H9 (cell line): ENCODE results near the gene INSR. TPM values are rescaled to one million over a fixed set of nuclear protein-coding genes. Genes with fewer than 3 reads are reported as not detected.

Source experiments
- DNase-seq: peaks from one replicate; pipeline ENCODE4 v3.0.0-alpha.2; 2017
- H2AFZ ChIP-seq: one replicate; pipeline ENCODE4 v1.6.1; 2013; ENCODE audit warnings: mild to moderate bottlenecking, low read length, control low read depth, moderate library complexity
- H2AK5ac ChIP-seq: 2 replicates; pipeline ENCODE4 v1.6.1; 2013; ENCODE audit warnings: low read length, control low read depth, mixed read lengths; ENCODE audit not compliant: insufficient read length
- H2BK120ac ChIP-seq: one replicate; pipeline ENCODE4 v1.6.1; 2013; ENCODE audit warnings: low read depth, mild to moderate bottlenecking, low read length, control low read depth, inconsistent platforms; ENCODE audit not compliant: poor library complexity, severe bottlenecking
- H2BK12ac ChIP-seq: 2 replicates; pipeline ENCODE4 v1.6.1; 2013; ENCODE audit warnings: low read length, control low read depth, mixed read lengths, low read depth; ENCODE audit not compliant: insufficient read length
- H2BK15ac ChIP-seq: 2 replicates; pipeline ENCODE4 v1.6.1; 2013; ENCODE audit warnings: low read depth, low read length, control low read depth
- H2BK20ac ChIP-seq: one replicate; pipeline ENCODE4 v1.6.1; 2013; ENCODE audit warnings: low read depth, mild to moderate bottlenecking, low read length, control low read depth, inconsistent platforms; ENCODE audit not compliant: poor library complexity, severe bottlenecking
- H2BK5ac ChIP-seq: 2 replicates; pipeline ENCODE4 v1.6.1; 2013; ENCODE audit warnings: low read length, control low read depth, mixed read lengths; ENCODE audit not compliant: insufficient read length
- H3K14ac ChIP-seq: 2 replicates; pipeline ENCODE4 v1.6.1; 2013; ENCODE audit warnings: low read length, control low read depth; ENCODE audit not compliant: insufficient read depth
- H3K18ac ChIP-seq: 2 replicates; pipeline ENCODE4 v1.6.1; 2013; ENCODE audit warnings: low read depth, mild to moderate bottlenecking, mixed read lengths, low read length, control low read depth; ENCODE audit not compliant: insufficient read length
- H3K23ac ChIP-seq: 2 replicates; pipeline ENCODE4 v1.6.1; 2013; ENCODE audit warnings: low read length, control low read depth, mixed read lengths, low read depth; ENCODE audit not compliant: insufficient read length
- H3K23me2 ChIP-seq: 2 replicates; pipeline ENCODE4 v1.6.1; 2013; ENCODE audit warnings: low read depth, mild to moderate bottlenecking, mixed read lengths, low read length, control low read depth; ENCODE audit not compliant: insufficient read length, poor library complexity, severe bottlenecking
- H3K27ac ChIP-seq: 2 replicates; pipeline ENCODE4 v1.5.1; 2013; ENCODE audit warnings: low read length, control low read depth, mixed read lengths, low read depth; ENCODE audit not compliant: insufficient read length
- H3K27me3 ChIP-seq: 2 replicates; pipeline ENCODE4 v1.6.1; 2013; ENCODE audit warnings: low read length, control low read depth, inconsistent platforms; ENCODE audit not compliant: insufficient read depth
- H3K4ac ChIP-seq: 2 replicates; pipeline ENCODE4 v1.6.1; 2013; ENCODE audit warnings: low read depth, mild to moderate bottlenecking, control low read depth, inconsistent platforms, low read length, moderate library complexity
- H3K4me1 ChIP-seq: 2 replicates; pipeline ENCODE4 v1.6.1; 2013; ENCODE audit warnings: low read length, control low read depth, inconsistent platforms; ENCODE audit not compliant: insufficient read depth
- H3K4me2 ChIP-seq: 2 replicates; pipeline ENCODE4 v1.6.1; 2013; ENCODE audit warnings: low read length, control low read depth, mixed read lengths; ENCODE audit not compliant: insufficient read length, insufficient read depth
- H3K56ac ChIP-seq: 2 replicates; pipeline ENCODE4 v1.6.1; 2013; ENCODE audit warnings: low read depth, mild to moderate bottlenecking, mixed read lengths, low read length, control low read depth; ENCODE audit not compliant: insufficient read length
- H3K79me1 ChIP-seq: 2 replicates; pipeline ENCODE4 v1.6.1; 2013; ENCODE audit warnings: low read depth, mild to moderate bottlenecking, moderate library complexity, low read length, control low read depth, inconsistent platforms; ENCODE audit not compliant: insufficient read depth, poor library complexity, severe bottlenecking
- H3K79me2 ChIP-seq: 2 replicates; pipeline ENCODE4 v1.6.1; 2013; ENCODE audit warnings: low read length, control low read depth, inconsistent platforms; ENCODE audit not compliant: insufficient read depth
- H3K9ac ChIP-seq: 2 replicates; pipeline ENCODE4 v1.6.1; 2013; ENCODE audit warnings: low read length, control low read depth, mixed read lengths; ENCODE audit not compliant: insufficient read length; ENCODE audit errors: extremely low read depth
- H3K9me3 ChIP-seq: one replicate; pipeline ENCODE4 v1.6.1; 2013; ENCODE audit warnings: low read depth, low read length, inconsistent platforms; ENCODE audit not compliant: control insufficient read depth
- H3T11ph ChIP-seq: one replicate; pipeline ENCODE4 v1.6.1; 2013; ENCODE audit warnings: mild to moderate bottlenecking, low read length, control low read depth, inconsistent platforms
- H4K20me1 ChIP-seq: one replicate; pipeline ENCODE4 v1.6.1; 2013; ENCODE audit not compliant: control insufficient read depth, insufficient read length, insufficient read depth
- H4K5ac ChIP-seq: 2 replicates; pipeline ENCODE4 v1.6.1; 2013; ENCODE audit warnings: low read depth, mild to moderate bottlenecking, mixed read lengths, low read length, control low read depth; ENCODE audit not compliant: insufficient read length
- H4K8ac ChIP-seq: replicated peaks from 2 replicates; pipeline ENCODE4 v1.6.1; 2013; ENCODE audit warnings: low read length, control low read depth, mixed read lengths, low read depth; ENCODE audit not compliant: insufficient read length
- H4K91ac ChIP-seq: 2 replicates; pipeline ENCODE4 v1.6.1; 2013; ENCODE audit warnings: low read depth, mild to moderate bottlenecking, moderate library complexity, mixed read lengths, low read length, control low read depth; ENCODE audit not compliant: insufficient read length
- H3K27ac Mint-ChIP-seq, 3 experiments: 2 replicates in 2 of 3; 3 replicates in 1 of 3; pipeline ENCODE4 v1.8.0; 2020 to 2021; ENCODE audit warnings: mixed read lengths in 3 of 3, mild to moderate bottlenecking in 1 of 3, moderate library complexity in 1 of 3
- H3K27me3 Mint-ChIP-seq: 2 replicates; pipeline ENCODE4 v1.8.0; 2021; ENCODE audit warnings: low read depth, mild to moderate bottlenecking, moderate library complexity, mixed read lengths
- H3K36me3 Mint-ChIP-seq, 3 experiments: 2 replicates in 2 of 3; 3 replicates in 1 of 3; pipeline ENCODE4 v1.8.0; 2020 to 2021; ENCODE audit warnings: low read depth in 3 of 3, mixed read lengths in 3 of 3; ENCODE audit not compliant: insufficient read depth in 1 of 3
- H3K4me1 Mint-ChIP-seq, 2 experiments: 2 replicates each; pipeline ENCODE4 v1.8.0; 2020; ENCODE audit warnings: mixed read lengths in 2 of 2
- H3K4me3 Mint-ChIP-seq, 2 experiments: 2 replicates in 1 of 2; 3 replicates in 1 of 2; pipeline ENCODE4 v1.8.0; 2020 to 2021; ENCODE audit warnings: mild to moderate bottlenecking in 2 of 2, mixed read lengths in 2 of 2, moderate library complexity in 1 of 2
- H3K9me3 Mint-ChIP-seq, 2 experiments: 2 replicates in 1 of 2; 3 replicates in 1 of 2; pipeline ENCODE4 v1.8.0; 2020; ENCODE audit warnings: mild to moderate bottlenecking in 2 of 2, mixed read lengths in 2 of 2, moderate library complexity in 1 of 2
- CTCF ChIP-seq: fragments of 200-600 bp; sonication (generic); conservative IDR thresholded peaks from 3 replicates; pipeline ENCODE4 v1.8.0; 2021; ENCODE audit warnings: antibody characterized with exemption, mild to moderate bottlenecking
- WGBS: extraction: QIAGEN DNeasy Blood & Tissue Kit; methylation state at CpG from one replicate; pipeline ENCODE4 v1.1.7; 2013; ENCODE audit warnings: missing lambda C conversion rate, low lambda C conversion rate, mixed read lengths; ENCODE audit not compliant: insufficient read length; ENCODE audit errors: extremely low coverage; 5-methylcytosine and 5-hydroxymethylcytosine counted together
- total RNA-seq: library from RNA; stranded (reverse); gene quantifications from 2 replicates; pipeline ENCODE4 v1.2.1, GENCODE V29; 2021

INSR gene
- total RNA-seq, 1 experiment from 2014 or later, result 39.8 TPM

- Histone ChIP-seq H4K5ac (no peak overlapping the region), H3K27me3 (no peaks in the 10 kb centered on the region), H2AFZ (no peak overlapping the region), H3K18ac (no peak overlapping the region), H3K9me3 (no peaks in the 10 kb centered on the region), H3K56ac (no peak overlapping the region), H4K20me1 (no peaks in the 10 kb centered on the region), H3T11ph (no peak overlapping the region), H2BK5ac (no peak overlapping the region), H3K23ac (no peak overlapping the region), H3K9ac (no peak overlapping the region), H4K8ac (no peak overlapping the region), H3K79me1 (no peaks in the 10 kb centered on the region), H2BK120ac (no peak overlapping the region), H4K91ac (no peak overlapping the region), H3K79me2 (no peaks in the 10 kb centered on the region), H3K4me1 (no peaks in the 10 kb centered on the region), H2BK12ac (no peak overlapping the region), H2BK20ac (no peak overlapping the region), H2BK15ac (no peak overlapping the region), H2AK5ac (no peak overlapping the region), H3K4me2 (no peak overlapping the region), H3K27ac (no peak overlapping the region), H3K23me2 (no peaks in the 10 kb centered on the region), H3K4ac (no peak overlapping the region), H3K14ac (no peak overlapping the region)
- H3K4me3 Mint-ChIP-seq, result no peak overlapping the region
- H3K27ac Mint-ChIP-seq, result no peak overlapping the region
- H3K27me3 Mint-ChIP-seq, result peaks cover 6% of the 10 kb centered on the region
- peaks cover 0 to 3% (median 0%) of the 10 kb centered on the region in 3 experiments; a peak in 1 of 7 replicates for H3K36me3 Mint-ChIP-seq
- H3K9me3 Mint-ChIP-seq, result peaks cover 8% of the 10 kb centered on the region in 2 experiments; a peak in 3 of 5 replicates
- WGBS, result no CpG with 5 or more reads among the region's 4 CpGs
- no peak for DNase-seq
- H3K4me1 Mint-ChIP-seq, result no peaks in the 10 kb centered on the region
- TF ChIP-seq CTCF, result no peak
Observed at GRCh38 chr19:7328647-7329046, 34.4 kb upstream of the INSR start.
